GM12873 (cell line): ENCODE results near the gene SLTM.

Experiments
- CTCF ChIP-seq: IDR thresholded peaks from 2 replicates; pipeline ENCODE4 v1.5.1; 2012; ENCODE audit warnings: low read depth, mild to moderate bottlenecking, moderate library complexity, low read length, control low read depth; ENCODE audit not compliant: insufficient read depth; ENCODE audit errors: missing control alignments

Gene SLTM

GRCh38 chr15:58962662-58963565, 29.4 kb upstream of the SLTM start:
- TF ChIP-seq CTCF: no peak

GRCh38 chr15:58962136-58962535, 28.7 kb upstream of the SLTM start:
- TF ChIP-seq CTCF: no peak

DNA sequence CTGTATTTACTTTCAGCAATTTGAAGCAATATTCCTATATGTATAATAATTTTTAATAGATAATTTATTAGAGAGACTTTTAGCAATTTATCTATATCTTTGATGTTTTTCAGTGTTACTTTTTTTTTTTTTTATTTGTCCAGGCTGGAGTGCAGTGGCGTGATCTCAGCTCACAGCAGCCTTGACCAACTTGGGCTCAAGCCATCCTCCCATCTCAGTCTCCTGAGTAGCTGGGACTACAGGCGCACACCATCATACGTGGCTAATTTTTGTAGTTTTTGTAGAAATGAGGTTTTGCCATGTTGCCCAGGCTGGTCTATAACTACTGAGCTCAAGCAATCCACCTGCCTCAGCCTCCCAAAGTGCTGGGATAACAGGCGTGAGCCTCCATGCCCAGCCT, 25.3 kb upstream of the SLTM start:
- no peak for TF ChIP-seq CTCF

DNA sequence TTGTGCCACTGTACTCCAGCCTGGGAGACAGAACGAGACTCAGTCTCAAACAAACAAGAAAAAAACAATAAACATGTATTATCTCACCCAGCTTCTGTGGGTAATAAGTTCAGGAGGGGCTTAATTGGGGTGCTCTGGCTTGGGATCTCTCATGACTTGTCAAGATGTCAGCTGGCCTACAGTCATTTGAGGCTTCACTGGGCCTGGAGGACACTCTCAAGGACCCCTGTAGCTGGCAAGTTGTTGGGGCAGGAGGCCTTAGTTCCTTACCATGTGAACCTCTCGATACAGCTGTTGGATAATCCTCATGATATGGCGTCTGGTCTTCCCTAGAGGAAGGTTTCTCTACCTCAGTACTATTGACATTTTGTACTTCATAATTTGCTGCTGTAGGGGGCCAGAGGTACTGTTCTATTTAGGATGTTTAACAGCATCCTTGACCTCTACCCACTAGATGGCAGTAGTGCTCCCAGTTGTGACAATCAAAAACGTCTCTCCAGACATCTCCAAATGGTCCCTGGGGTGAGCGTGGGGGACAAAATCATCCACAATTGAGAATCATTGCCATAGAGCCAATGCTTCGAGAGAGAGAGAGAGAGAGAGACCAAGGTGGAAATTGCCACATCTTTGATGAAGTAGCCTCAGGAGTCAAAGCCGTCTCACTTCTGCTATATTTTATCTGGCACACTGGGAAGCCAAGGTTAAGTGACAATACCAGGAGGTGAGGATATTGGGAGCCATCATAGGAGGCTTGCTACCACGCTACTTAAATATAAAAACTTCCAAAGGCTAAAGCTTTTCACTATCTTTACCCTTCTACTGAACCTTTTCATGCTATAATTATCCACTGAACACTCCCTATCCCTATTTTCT, 23.9 kb upstream of the SLTM start:
- TF ChIP-seq CTCF: peak; percentile 82

- no peak for TF ChIP-seq CTCF
Observed at GRCh38 chr15:58952751-58953150, 19.3 kb upstream of the SLTM start.

DNA sequence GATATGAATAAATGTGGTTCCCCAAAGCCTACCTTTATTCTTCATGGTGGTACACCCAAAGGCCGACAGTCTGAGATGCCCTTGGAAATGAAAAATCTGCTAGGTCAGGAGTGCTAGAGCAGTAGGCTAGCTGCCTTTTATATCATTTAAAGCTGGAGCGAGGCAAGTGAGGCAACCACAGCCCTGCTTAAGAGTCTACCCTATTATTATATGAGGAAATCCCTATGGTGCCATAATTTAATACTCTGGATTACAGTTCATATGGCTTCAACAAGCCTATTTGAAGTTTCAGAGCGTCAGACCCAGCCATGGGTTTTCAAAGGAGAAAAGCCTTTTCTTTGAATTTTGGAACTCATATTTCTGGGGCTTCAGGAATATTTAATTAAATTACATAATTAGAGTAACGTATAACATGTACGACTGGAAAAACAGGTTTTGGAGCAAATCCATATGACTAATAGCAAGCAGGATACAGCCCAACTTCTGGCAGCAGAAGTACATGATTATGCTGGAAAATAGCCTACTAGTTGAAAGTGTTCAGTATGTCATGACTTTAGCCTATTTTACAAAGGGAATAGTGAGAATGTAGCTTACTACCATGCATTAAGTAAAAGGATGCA, 18.0 kb upstream of the SLTM start:
- TF ChIP-seq CTCF: no peak

- TF ChIP-seq CTCF: no peak
Observed at GRCh38 chr15:58947179-58947578, 13.7 kb upstream of the SLTM start.
